IPS-NIHi7 (cell line): ENCODE measurements around the gene KCND3.
A peak's percentile ranks its signal among the peaks of the same experiment; 100 is the strongest.

Experiments
- DNase-seq: peaks from one replicate; pipeline ENCODE4 v3.0.0; 2012; ENCODE audit warnings: mixed read lengths; ENCODE audit errors: extremely low spot score

The KCND3 gene

DNA sequence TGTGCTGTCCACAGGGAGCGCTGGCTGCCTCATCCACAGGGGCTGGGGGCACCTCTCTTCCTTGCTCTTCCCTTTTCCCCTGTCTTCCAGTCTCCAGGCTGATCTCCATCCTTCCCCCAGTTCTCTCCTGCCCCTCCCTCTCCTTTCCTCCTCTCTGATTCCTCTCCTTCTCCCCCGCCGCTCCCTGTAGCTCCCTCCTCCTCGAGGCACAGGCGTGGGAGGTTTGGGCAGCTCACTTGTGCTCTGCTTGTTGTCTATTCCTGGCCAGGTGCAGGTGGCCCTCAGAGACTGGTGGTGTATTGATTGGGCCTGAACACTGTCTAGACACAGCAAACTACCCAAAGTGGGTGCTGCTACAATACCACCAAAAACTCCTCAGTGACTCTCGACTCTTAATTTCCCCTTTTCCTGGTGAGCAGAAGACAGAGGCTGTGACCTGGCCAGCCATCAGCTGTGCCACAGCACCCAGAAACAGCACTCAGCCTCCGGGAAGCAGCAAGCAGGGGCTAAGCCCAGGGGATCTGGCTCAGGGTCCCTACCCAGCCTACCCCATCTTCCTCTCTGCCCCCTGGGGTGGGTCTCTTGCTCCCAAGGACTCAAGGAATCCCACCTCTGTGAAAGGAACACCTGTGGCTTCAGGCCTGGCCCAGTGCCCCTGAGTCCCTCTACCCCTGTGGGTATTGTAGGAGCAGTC, 140.5 kb downstream of the KCND3 start:
- DNase-seq: no peak

DNA sequence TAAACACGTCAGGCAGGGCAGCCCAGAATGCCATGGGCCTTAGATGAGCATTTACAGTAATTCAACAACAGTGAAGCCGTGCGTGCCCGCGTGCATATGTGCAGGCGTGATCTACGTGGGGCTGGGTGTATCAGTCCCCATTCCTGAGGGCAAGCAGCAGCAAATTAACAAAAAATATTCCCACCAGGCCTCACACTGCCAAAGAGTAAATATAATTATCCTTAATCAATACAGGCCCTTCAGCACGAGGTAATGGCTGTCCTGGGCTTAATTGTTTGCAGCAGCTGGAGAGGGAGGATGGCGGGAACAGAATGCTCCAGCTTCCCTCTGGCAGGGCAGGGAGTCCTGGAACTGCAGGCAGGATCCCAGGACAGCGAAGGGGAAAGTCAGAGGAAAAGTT, 142.0 kb downstream of the KCND3 start:
- DNase-seq: no peak

DNA sequence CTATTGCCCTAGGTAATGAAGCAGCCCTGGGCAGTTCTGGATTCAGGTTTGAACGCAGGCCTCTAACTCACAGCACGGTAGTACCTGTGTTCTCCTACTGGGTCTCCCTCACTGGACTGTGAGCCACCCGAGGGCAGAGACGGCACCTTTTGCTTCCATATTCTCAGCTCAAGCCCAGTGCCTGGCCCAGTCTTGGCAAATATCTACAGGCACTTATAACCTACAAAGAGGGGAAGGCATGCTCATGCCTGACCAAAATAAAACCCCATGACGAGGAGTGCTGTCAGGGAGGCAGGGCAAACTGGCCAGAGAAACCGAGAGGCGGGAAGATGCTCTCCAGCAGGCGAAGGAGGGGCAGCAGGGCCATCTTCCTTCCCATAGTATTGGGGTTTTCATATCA, 142.6 kb downstream of the KCND3 start:
- DNase-seq: no peak

DNA sequence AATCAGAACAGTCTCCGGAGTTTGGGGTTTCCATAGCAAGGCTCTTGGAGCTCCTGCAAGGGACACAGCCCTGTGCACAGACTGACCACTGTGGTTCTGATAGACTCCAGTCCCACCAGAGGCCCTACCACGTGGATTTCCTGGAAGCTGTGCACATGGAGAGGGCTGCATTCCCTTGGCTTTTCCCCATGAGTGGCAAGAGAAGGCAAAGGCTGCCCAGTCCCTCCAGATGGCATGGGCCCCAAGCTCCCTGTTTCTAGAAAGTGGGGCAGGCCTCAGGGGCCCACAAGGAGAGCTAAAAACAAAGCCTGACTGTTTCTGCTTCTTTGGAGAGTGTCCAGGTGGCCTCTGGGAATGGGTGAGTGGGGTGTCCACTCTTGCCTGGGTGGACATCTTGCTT, 146.3 kb downstream of the KCND3 start:
- DNase-seq: no peak

DNA sequence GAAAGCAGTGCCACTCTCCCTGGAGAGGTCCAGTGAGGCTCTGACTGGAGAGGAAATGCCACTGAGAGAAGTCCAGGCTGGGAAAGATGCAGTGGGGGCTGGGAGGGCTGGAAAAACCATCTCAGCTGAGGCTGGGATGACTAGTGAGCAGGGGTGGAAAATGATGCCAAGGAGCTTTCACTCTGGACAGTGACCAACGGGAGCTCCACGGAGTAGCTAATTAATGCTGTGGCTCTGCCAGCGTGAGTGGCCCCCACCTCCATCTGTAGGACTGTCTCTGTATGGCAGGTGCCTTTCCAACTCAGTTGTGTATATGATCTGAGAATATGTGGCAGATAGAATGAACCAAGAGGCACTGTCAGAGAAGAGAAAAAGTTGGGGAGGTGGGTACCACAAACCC, 147.1 kb downstream of the KCND3 start:
- no peak for DNase-seq

DNA sequence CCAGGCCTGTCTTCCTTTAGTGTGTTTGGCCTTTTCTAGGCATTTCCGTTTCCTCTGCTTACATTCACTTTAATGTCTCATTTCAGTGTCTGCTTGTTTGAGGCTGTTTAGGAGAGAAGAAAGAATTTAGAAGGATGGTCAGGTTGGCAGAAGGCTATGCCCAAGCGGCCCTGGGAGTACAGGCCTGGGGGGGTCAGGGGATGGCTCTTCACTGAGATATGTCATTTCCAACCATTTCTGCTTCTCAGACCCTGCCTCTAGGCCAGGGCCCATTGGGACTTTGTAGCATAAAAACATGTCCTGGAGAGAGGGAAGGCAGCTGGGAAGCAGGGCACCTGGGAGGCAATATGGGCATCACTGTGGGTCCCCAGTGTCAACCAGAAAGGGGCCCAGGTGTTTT, 147.7 kb downstream of the KCND3 start:
- no peak for DNase-seq

DNA sequence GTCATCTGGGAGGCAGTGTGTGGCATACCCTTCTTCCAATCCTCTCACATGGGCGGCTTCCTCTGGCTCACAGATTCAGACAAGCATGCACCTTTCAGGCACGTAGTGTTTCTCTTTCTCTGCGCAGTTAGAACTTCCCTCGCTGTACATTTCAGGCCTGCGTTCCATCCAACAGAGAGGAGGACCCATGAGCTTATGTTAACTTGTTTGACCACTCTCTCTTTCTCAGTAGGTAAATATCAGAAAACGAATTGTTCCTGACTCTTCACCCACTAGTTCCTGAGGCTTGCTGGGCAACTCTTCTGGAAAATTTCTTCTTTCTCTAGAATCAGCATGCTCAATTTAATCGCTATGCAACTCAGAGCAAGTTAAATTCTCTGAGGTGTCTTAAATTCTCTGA, 148.3 kb downstream of the KCND3 start:
- DNase-seq: no peak

DNA sequence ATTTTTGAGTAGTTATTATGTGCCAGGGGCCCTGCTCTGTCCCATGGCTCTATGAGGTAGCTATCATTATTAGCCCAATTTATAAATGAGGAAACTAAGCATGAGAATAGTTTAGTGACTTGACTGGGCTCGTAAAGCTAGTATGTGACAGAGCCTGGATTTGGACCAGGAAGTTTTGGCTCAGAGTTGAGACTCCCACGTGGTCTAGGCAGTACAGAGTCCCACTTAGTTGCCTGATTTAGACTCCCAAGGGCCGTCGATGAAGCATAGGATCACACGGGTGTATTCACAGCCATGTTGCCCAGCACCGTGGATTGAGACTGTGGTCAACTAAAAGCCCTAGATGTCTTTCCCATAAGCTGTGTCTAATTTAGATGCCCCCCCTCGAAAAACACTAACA, 152.1 kb downstream of the KCND3 start:
- DNase-seq: no peak

DNA sequence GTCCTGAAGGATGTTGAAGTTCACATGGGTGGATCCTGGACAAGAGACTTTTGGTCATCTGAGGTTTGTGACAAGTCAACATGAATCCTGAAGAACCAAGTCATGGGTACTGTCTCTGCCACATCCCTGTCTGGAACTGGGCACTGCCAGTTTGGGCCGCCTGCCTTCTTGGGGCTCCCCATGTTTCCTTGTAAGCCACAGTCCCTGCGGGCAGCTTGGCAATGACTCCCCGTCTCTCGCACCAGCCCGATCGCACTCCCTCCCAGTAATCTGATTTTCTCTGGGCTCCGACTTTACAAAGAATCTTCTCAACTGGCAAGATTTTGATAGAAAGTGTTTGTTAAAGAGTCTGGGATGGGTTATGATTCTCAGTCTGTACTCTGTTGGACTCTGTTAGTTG, 153.4 kb downstream of the KCND3 start:
- no peak for DNase-seq

DNA sequence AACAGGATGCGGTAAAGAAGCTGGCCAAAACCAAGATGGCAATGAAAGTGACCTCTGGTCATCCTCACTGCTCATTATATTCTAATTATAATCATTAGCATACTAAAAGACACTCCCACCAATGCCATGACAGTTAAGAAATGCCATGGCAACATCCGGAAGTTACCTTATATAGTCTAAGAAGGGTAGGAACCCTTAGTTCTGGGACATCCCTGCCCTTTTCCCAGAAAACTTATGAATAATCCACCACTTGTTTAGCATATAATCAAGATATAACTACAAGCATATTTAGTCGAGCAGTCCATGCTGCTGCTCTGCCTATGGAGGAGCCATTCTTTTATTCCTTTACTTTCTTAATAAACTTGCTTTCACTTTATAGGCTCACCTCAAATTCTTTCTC, 154.0 kb downstream of the KCND3 start:
- DNase-seq: no peak

DNA sequence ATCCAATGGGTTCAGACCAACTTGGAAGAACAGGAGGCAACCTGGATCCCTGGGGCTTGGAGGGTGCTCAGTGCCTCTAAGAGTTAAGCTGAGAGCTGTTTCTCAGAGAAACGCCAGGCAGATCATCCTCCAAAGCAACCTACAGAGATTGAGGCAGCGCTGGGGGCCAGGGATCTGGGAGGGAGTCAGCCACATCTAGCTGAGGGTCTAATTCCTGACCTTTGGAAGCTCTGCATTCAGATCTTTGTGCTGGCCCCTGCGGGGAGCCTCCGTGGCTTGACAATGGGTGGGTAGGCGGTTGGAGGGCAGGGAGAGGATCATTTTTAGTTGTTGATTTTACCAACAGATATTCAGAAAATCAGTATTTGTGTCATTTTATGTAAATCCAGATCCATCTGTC, 154.5 kb downstream of the KCND3 start:
- no peak for DNase-seq

DNA sequence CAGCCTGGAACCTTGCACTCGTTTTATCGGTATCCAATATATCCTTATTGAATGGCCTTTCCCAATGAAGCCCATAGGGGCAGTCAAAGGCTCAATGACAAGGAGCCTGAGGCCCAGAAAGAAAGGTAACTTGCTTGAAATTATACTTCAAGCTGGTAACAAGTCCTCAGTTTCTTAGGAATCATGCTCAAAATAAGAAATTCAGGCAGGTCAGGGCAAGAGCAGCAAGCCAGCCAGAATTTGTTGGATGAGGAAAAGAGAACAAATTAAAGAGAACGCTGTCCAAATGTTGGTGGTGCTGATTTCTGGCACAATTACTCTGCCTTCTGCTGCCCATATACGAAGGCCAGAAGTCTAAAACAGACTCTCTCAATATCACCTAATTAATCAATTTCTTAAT, 156.1 kb downstream of the KCND3 start:
- peak; percentile 63 for DNase-seq

DNA sequence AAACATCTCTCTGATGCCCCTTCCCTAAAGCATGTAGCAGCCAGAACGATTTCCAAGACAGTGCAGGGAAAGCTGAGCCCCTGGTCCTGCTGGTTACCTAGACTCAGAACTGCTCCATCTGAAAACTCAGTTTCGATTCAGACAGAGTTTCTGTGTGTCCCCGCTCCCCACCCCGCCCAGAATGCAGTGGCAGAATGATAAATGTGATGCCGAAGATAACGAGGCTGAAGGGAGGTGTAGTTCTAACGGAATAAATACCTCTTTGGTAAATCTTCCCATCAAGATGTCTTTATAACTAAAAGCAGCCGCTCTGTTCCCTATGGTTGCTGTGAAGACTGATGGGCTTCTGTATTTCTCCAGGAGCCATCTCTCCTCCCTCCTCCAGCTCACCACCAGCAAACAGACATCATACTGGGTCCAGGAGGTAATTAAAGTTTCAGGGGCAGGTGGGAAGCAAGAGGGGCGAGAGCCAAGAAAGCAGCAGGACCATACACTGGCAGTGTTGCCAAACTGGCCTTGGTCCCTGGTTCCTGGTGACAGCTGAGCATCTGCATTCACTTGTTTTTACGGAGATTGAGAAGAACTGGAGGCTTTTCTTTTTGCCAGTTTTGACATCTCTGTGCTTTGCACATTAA, 156.8 kb downstream of the KCND3 start:
- DNase-seq: no peak

DNA sequence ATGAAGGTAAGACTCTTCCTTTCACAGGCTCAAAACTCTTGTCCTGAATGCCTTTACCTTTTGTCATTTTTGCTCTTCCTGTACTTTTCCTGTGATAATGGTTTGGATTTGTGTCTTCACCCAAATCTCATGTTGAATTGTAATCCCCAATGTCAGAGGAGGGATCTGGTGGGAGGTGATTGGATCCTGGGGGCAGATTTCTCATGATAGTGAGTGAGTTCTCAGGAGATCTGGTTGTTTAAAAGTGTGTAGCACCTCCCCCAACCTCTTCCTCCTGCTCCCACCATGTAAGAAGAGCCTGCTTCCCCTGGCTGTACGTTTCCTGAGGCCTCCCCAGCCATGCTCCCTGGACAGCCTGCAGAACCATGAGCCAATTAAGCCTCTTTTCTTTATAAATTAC, 158.3 kb downstream of the KCND3 start:
- DNase-seq: no peak

DNA sequence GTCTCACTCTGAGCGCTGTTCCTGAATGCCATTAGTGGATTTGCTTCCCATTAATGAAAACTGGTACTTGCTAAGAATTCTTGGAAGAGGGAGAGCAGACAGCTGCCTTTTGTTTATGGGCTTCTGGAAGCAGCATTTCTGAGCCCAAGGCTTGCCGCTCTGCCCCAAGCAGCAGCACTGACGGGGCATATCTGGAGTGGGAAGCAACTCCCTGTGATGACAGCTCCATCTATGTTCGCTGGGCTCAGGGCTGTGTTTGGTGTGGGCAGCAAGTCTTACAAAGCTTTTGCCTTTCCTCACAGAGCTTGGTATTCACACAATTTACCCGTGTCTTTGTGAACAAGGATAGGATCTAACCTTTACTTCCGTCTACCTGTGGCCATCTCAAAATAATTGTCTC, 161.5 kb downstream of the KCND3 start:
- DNase-seq: no peak

DNA sequence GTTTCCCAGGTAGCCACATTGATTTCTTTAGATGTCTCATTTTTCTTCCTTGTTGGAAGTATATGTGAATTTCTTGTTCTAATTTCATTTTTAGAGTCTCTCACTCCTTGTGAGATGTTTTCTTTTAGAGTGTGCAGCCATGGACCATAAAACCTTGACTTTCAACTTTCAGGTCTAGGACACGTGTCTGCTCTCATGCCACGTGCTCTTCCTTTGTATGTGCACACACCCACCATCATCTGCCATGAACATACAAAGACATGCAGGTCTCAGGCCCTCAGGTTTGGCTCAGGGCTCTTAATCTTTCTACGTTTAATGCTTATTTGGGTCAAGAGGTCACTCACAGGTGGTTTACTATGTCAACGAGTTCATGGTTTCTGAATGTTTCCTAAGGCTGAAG, 163.2 kb downstream of the KCND3 start:
- no peak for DNase-seq

DNA sequence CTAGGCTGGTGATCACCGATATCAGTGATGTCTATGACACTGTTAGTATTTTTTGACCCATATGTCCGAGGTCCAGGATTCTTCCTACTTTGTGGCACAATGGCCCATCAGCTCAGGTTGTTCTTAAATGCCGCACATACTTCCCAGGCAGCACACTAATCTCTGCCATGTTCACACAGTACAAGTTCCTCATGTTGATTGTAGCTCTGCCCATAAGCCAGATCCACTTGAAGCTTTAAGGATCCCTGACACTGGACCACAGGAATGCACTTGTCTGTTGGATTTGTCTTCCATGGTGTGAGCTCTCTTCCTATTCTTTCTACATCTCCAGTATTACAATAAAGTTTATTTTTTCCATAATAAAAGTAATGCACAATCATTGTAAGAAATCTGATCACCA, 164.3 kb downstream of the KCND3 start:
- DNase-seq: no peak

DNA sequence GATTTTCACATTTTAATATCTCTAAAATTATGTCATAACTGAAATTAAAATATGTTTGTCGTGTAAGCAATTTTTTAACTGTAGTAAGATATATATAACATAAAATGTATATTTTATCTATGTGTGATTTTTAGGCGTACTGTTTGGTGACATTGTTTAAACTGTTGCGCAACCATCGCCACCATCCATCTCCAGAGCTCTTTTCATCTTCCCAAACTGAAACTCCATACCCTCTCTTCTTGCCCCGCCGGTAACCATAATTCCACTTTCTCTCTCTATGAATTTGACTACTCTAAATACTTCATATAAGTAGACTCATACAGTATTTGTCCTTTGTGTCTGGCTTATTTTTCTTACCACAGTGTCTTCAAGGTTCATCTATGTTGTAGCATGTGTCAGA, 167.3 kb downstream of the KCND3 start:
- DNase-seq: no peak

DNA sequence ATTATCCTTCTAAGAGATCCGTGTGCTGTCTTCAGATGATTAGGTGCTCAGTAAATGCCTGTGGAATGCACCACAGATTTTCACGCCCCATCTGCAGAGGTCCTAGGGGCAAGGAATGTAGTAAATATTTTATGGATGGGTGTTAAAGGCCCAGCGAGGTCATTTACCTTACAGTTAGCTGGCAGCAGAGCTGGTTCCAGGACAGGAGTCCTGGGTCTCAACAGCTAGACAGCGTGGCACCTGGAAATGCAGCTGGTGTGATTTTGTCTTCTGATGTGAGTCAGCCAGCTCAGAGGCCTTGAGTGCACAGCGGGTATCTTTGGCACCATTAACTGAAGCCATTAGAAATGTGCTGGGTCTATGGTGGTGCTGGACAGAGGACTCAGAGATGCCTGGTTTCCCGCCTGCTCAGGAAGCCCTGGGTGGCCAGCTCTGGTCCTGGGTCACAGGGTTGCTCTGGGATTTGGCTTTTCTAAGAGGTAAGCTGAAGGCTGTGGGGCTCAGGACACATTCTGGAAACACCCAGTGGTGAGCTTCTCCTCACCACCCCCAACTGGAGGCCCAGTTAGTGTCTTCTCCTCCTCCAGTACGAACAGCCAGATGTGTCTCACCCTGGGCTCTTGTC, 168.2 kb downstream of the KCND3 start:
- DNase-seq: no peak

DNA sequence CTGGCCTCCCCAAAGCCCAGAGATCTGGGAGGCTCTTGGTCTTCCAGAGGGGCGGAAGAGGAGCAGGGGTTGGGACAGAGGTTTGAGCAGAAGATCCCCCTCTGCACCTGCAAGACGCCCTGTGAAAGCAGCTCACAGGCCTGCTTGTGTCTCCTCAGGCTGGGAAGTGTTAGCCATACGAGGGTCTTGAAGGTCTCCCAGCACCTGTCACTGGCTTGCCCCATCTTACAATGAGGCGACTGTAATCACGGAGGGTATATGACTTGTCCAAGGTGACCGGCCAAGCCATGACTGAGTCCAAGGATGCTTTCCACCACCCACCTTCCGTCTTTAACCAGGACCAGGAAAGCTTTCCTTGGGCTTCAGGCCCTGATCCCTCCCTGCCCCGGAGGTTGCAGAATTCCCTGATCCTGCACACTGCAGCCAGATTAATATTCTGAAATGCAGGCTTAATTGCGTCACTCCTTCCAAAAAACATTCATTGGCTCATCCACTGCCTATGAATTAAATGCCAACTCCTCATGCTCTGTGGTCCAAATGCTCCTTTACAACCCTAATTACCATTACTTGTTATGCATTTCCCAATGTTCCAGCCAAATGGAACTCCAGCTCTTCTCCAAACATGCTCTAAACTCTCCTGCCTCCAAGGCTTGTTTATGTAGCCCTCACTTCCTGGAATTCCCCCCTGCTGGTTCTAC, 169.8 kb downstream of the KCND3 start:
- no peak for DNase-seq

DNA sequence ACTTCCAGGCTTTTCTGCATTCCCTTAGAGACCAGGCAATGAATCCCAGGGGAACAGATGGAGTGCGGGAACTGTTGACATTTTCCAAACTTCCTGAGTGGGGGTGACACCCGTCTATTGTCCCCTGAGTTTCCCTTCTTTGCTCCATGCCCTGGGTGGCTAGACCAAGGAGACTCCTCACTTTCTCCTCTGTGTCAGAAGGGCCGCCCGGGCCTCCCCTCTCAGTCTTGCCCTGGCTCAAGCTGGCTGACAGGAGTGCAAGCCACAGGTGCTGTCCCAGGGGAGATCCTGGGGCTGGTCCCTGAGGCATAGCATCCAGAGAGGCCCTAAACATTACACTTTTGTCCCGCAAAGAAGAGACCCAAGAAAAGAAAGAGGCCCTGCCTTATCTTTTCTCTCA, 170.9 kb downstream of the KCND3 start:
- no peak for DNase-seq

DNA sequence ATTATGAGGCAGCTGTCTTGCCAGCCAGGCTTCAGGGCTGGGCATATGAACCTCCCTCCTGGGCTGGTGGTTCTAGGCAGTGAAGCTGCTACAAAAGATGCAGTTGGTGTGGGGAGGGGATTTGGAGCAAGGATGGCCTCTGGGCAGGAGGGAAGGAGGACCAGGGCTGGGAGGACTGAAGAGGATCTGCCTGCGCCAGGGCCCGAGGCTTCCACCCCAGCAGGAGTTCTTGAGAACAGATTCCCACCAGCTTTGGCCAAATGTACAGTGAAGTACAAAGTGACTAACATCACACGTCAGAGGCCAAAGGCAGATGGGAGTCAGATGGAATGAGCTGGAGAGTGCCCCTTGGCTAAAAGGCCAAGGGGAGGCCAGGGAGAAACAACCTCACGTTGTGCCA, 171.4 kb downstream of the KCND3 start:
- DNase-seq: no peak

DNA sequence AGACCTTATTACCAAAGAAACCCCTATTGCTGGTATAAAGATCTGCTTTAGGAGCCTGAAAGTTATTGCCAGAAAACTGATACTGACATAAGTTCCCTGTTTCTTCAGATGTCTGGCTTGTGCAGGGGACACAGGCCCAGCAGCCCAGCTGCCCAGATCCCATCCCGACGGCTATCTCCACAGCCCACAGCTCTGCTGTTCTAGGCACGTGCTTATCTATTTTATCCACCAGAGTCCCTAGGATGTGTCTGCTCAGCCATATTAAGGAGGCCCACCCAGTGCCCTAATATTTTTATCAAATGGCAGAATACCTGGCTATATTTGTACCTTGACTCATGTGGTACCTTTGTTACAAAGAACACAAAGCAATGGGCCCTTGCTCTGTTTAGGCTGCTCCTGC, 174.8 kb downstream of the KCND3 start:
- no peak for DNase-seq
